Stimulated activated CD4-positive, alpha-beta T cell treated with anti-CD3 and anti-CD28 coated beads, TNF-alpha, amount 100 ng/mL, for 4 hours (primary cell): ENCODE measurements around the gene CD52.
A peak's percentile ranks its signal among the peaks of the same experiment; 100 is the strongest.

Source experiments
- DNase-seq, 3 experiments: peaks; one replicate each; pipeline ENCODE4 v3.0.0-alpha.2; 2020; ENCODE audit warnings: low read depth in 3 of 3

CD52 gene

GRCh38 chr1:26353976-26354820 lies 36.4 kb downstream of the CD52 start, which contains the start of gene CRYBG2:
Gene CRYBG2, minus strand, starts transcription at chr1:26354130. Its CDS starts 7,473 bp downstream, at chr1:26346657.
- DNase-seq = no peak

GRCh38 chr1:26354972-26355371 lies 37.2 kb downstream of the CD52 start:
- DNase-seq = no peak

- no peak for DNase-seq
These were observed 38.3 kb downstream of the CD52 start for GRCh38 chr1:26356106-26356505.

- DNase-seq = no peak
These were observed 39.4 kb downstream of the CD52 start for GRCh38 chr1:26357121-26357602.

- DNase-seq = peak in 2 of 3 experiments; percentile 40 to 64
These were observed 40.9 kb downstream of the CD52 start for GRCh38 chr1:26358411-26359384.

GRCh38 chr1:26359981-26360806 lies 42.4 kb downstream of the CD52 start:
- peak in 1 of 3 experiments; percentile 35 for DNase-seq

- DNase-seq = no peak
These were observed 43.2 kb downstream of the CD52 start for GRCh38 chr1:26360807-26361604.

- no peak for DNase-seq
These were observed 43.9 kb downstream of the CD52 start for GRCh38 chr1:26361605-26362122.

- DNase-seq = no peak
These were observed 44.6 kb downstream of the CD52 start for GRCh38 chr1:26362331-26362730.

- DNase-seq = peak; percentile 69 to 79 (median 74)
These were observed 46.0 kb downstream of the CD52 start for GRCh38 chr1:26363549-26364448.

GRCh38 chr1:26364956-26365355 lies 47.2 kb downstream of the CD52 start:
- no peak for DNase-seq

GRCh38 chr1:26367441-26367840 lies 49.7 kb downstream of the CD52 start:
- no peak for DNase-seq

- no peak for DNase-seq
These were observed 50.2 kb downstream of the CD52 start for GRCh38 chr1:26368006-26368405.

- DNase-seq = no peak
These were observed 50.7 kb downstream of the CD52 start for GRCh38 chr1:26368486-26368885.
